ENCODE measurements around the gene PGC. TPM values are rescaled to one million over a fixed set of nuclear protein-coding genes. Genes with fewer than 3 reads are reported as not detected.

The PGC gene
- total RNA-seq, 1 donor from 2014 or later = not detected

- Histone ChIP-seq H3K36me3 (ENCODE audit: control insufficient read depth, insufficient read depth, low read length) (no peaks in the 10 kb centered on the region), H3K27me3 (ENCODE audit: control insufficient read depth, insufficient read depth, low read length) (no peaks in the 10 kb centered on the region), H3K4me3 (ENCODE audit: low read depth, low read length) (no peak overlapping the region)
- DNase-seq (ENCODE audit: low read depth) = no peak
- no peak for TF ChIP-seq CTCF (IDR thresholded peaks at IDR 0.05; ENCODE audit: insufficient read depth, low read length, poor library complexity, severe bottlenecking)
These were observed 50.4 kb downstream of the PGC start for GRCh38 chr6:41696788-41697187.

GRCh38 chr6:41695825-41696224, 51.4 kb downstream of the PGC start:
- no peaks in the 10 kb centered on the region for H3K36me3 ChIP-seq (ENCODE audit: control insufficient read depth, insufficient read depth, low read length)
- no peaks in the 10 kb centered on the region for H3K27me3 ChIP-seq (ENCODE audit: control insufficient read depth, insufficient read depth, low read length)
- no peak overlapping the region for H3K4me3 ChIP-seq (ENCODE audit: low read depth, low read length)
- no peak for DNase-seq (ENCODE audit: low read depth)
- no peak for TF ChIP-seq CTCF (IDR thresholded peaks at IDR 0.05; ENCODE audit: insufficient read depth, low read length, poor library complexity, severe bottlenecking)

GRCh38 chr6:41694815-41695526, 52.2 kb downstream of the PGC start:
- TF ChIP-seq CTCF (IDR thresholded peaks at IDR 0.05; ENCODE audit: insufficient read depth, low read length, poor library complexity, severe bottlenecking) = no peak
- no peaks in the 10 kb centered on the region for H3K36me3 ChIP-seq (ENCODE audit: control insufficient read depth, insufficient read depth, low read length)
- no peak overlapping the region for H3K4me3 ChIP-seq (ENCODE audit: low read depth, low read length)
- DNase-seq (ENCODE audit: low read depth) = no peak
- no peaks in the 10 kb centered on the region for H3K27me3 ChIP-seq (ENCODE audit: control insufficient read depth, insufficient read depth, low read length)

- no peak overlapping the region for H3K4me3 ChIP-seq (ENCODE audit: low read depth, low read length)
- TF ChIP-seq CTCF (IDR thresholded peaks at IDR 0.05; ENCODE audit: insufficient read depth, low read length, poor library complexity, severe bottlenecking) = no peak
- H3K27me3 ChIP-seq (ENCODE audit: control insufficient read depth, insufficient read depth, low read length) = no peaks in the 10 kb centered on the region
- H3K36me3 ChIP-seq (ENCODE audit: control insufficient read depth, insufficient read depth, low read length) = no peaks in the 10 kb centered on the region
- DNase-seq (ENCODE audit: low read depth) = no peak
These were observed 53.6 kb downstream of the PGC start for GRCh38 chr6:41693281-41694240.

GRCh38 chr6:41692730-41693129, 54.5 kb downstream of the PGC start:
- no peaks in the 10 kb centered on the region for H3K36me3 ChIP-seq (ENCODE audit: control insufficient read depth, insufficient read depth, low read length)
- no peak for DNase-seq (ENCODE audit: low read depth)
- TF ChIP-seq CTCF (IDR thresholded peaks at IDR 0.05; ENCODE audit: insufficient read depth, low read length, poor library complexity, severe bottlenecking) = no peak
- H3K4me3 ChIP-seq (ENCODE audit: low read depth, low read length) = no peak overlapping the region
- H3K27me3 ChIP-seq (ENCODE audit: control insufficient read depth, insufficient read depth, low read length) = no peaks in the 10 kb centered on the region

Data from kidney epithelial cell (primary cell).